IMR-90 (cell line): ENCODE results near the gene IL15RA. TPM values are rescaled to one million over a fixed set of nuclear protein-coding genes. Genes with fewer than 3 reads are reported as not detected.
A peak's percentile ranks its signal among the peaks of the same experiment; 100 is the strongest.

ENCODE experiments used
- ATAC-seq: fragments of 200-7000 bp; cut with Tn5 transposase; 2 replicates; pipeline ENCODE4 v1.9.1; 2020; ENCODE audit warnings: low read depth, mild to moderate bottlenecking, moderate library complexity
- BruUV-seq: library from RNA; stranded (reverse); fragments of 400-500 nt; replicated peaks from 2 replicates; lab custom pipeline; 2021; lab: Mats Ljungman, UMichigan
- CTCF ChIA-PET: fragments of 300-600 bp; formaldehyde crosslinking; extraction: SDS; loops from one replicate; lab custom pipeline; 2021; ENCODE audit warnings: antibody characterized with exemption; lab: Yijun Ruan, JAX
- POLR2A ChIA-PET: fragments of 300-600 bp; sonication (Branson Sonifier 250); formaldehyde crosslinking; loops from one replicate; lab custom pipeline; 2022; ENCODE audit warnings: antibody characterized with exemption; ENCODE audit not compliant: unreplicated experiment; lab: Charles Lee
- DNase-seq: peaks from one replicate; pipeline ENCODE4 v3.0.0; 2013
- H2AFZ ChIP-seq: replicated peaks from 2 replicates; pipeline ENCODE3; 2013; ENCODE audit warnings: low read length, mild to moderate bottlenecking; ENCODE audit not compliant: poor library complexity
- H2AK5ac ChIP-seq: 2 replicates; pipeline ENCODE4 v1.6.1; 2013; ENCODE audit warnings: low read depth, low read length, inconsistent platforms
- H2AK9ac ChIP-seq: replicated peaks from 2 replicates; pipeline ENCODE3; 2013; ENCODE audit warnings: mild to moderate bottlenecking, low read depth, low read length, moderate library complexity; ENCODE audit not compliant: poor library complexity
- H2BK120ac ChIP-seq: 2 replicates; pipeline ENCODE4 v1.6.1; 2013; ENCODE audit warnings: low read depth, low read length, inconsistent platforms
- H2BK15ac ChIP-seq: 3 replicates; pipeline ENCODE4 v1.6.1; 2013; ENCODE audit warnings: low read depth, low read length, inconsistent platforms
- H2BK20ac ChIP-seq: 2 replicates; pipeline ENCODE4 v1.6.1; 2013; ENCODE audit warnings: low read depth, mild to moderate bottlenecking, inconsistent platforms, low read length, moderate library complexity
- H2BK5ac ChIP-seq: 2 replicates; pipeline ENCODE4 v1.6.1; 2013; ENCODE audit warnings: mild to moderate bottlenecking, low read depth, low read length, inconsistent platforms; ENCODE audit not compliant: poor library complexity, severe bottlenecking
- H3K14ac ChIP-seq: replicated peaks from 2 replicates; pipeline ENCODE4 v1.6.1; 2013; ENCODE audit warnings: low read depth, low read length, inconsistent platforms
- H3K18ac ChIP-seq: 2 replicates; pipeline ENCODE4 v1.6.1; 2013; ENCODE audit warnings: low read depth, low read length, control low read depth
- H3K23ac ChIP-seq: 2 replicates; pipeline ENCODE4 v1.6.1; 2013; ENCODE audit warnings: low read depth, low read length, inconsistent platforms
- H3K27ac ChIP-seq: 2 replicates; pipeline ENCODE4 v1.5.1; 2013; ENCODE audit warnings: mild to moderate bottlenecking, control low read depth, low read length; ENCODE audit not compliant: insufficient read depth
- H3K27me3 ChIP-seq: 2 replicates; pipeline ENCODE4 v1.6.1; 2013; ENCODE audit warnings: low read length; ENCODE audit not compliant: control insufficient read depth, insufficient read depth
- H3K36me3 ChIP-seq: 2 replicates; pipeline ENCODE4 v1.6.1; 2013; ENCODE audit warnings: low read length, mixed read lengths; ENCODE audit not compliant: control insufficient read depth, insufficient read depth
- H3K4ac ChIP-seq: 2 replicates; pipeline ENCODE4 v1.6.1; 2013; ENCODE audit warnings: low read depth, low read length, inconsistent platforms
- H3K4me1 ChIP-seq: 2 replicates; pipeline ENCODE4 v1.6.1; 2013; ENCODE audit warnings: low read length, mixed read lengths; ENCODE audit not compliant: control insufficient read depth, insufficient read depth
- H3K4me2 ChIP-seq: 2 replicates; pipeline ENCODE4 v1.6.1; 2013; ENCODE audit warnings: low read depth, mild to moderate bottlenecking, control low read depth, low read length, moderate library complexity
- H3K4me3 ChIP-seq: 2 replicates; pipeline ENCODE4 v1.5.1; 2013; ENCODE audit warnings: low read depth, mild to moderate bottlenecking, control low read depth, low read length, moderate library complexity; ENCODE audit not compliant: insufficient read depth
- H3K56ac ChIP-seq: 2 replicates; pipeline ENCODE4 v1.6.1; 2013; ENCODE audit warnings: low read length, inconsistent platforms; ENCODE audit not compliant: insufficient read depth; ENCODE audit errors: extremely low read depth
- H3K79me1 ChIP-seq, 2 experiments: 2 replicates each; pipeline ENCODE4 v1.6.1; 2013; ENCODE audit warnings: low read length in 2 of 2, inconsistent platforms in 1 of 2, low read depth in 1 of 2
- H3K9ac ChIP-seq: 2 replicates; pipeline ENCODE4 v1.6.1; 2013; ENCODE audit warnings: low read depth, low read length, control low read depth
- H3K9me1 ChIP-seq: 2 replicates; pipeline ENCODE4 v1.6.1; 2013; ENCODE audit warnings: low read length, inconsistent platforms; ENCODE audit not compliant: insufficient read depth
- H3K9me3 ChIP-seq: 2 replicates; pipeline ENCODE4 v1.6.1; 2013; ENCODE audit warnings: low read length; ENCODE audit not compliant: control insufficient read depth, insufficient read depth
- H4K20me1 ChIP-seq: 2 replicates; pipeline ENCODE4 v1.6.1; 2013; ENCODE audit warnings: low read length, inconsistent platforms; ENCODE audit not compliant: insufficient read depth
- H4K5ac ChIP-seq: 2 replicates; pipeline ENCODE4 v1.6.1; 2013; ENCODE audit warnings: mild to moderate bottlenecking, low read depth, low read length, control low read depth
- H4K8ac ChIP-seq, 2 experiments: 2 replicates each; pipeline ENCODE4 v1.6.1; 2013; ENCODE audit warnings: low read depth in 2 of 2, low read length in 2 of 2, control low read depth in 1 of 2, inconsistent platforms in 1 of 2
- H4K91ac ChIP-seq: 2 replicates; pipeline ENCODE4 v1.6.1; 2013; ENCODE audit warnings: low read depth, low read length, inconsistent platforms; ENCODE audit not compliant: insufficient read depth
- CEBPB ChIP-seq: IDR thresholded peaks from 2 replicates; pipeline ENCODE4 v1.6.1; 2012; ENCODE audit warnings: low read depth, low read length, improper control_type of control experiment
- SMC3 ChIP-seq: fragments of 150-350 bp; IDR thresholded peaks from 2 replicates; pipeline ENCODE4 v1.6.1; 2016; ENCODE audit warnings: low read depth, mild to moderate bottlenecking, antibody characterized with exemption, low read length, moderate library complexity
- WGBS, 2 experiments: methylation state at CpG; one replicate each; pipeline versions ENCODE4 v1.1.5 to v1.1.7; 2013; ENCODE audit warnings: missing lambda C conversion rate in 2 of 2; ENCODE audit not compliant: insufficient read length in 1 of 2; ENCODE audit errors: extremely low coverage in 2 of 2; 5-methylcytosine and 5-hydroxymethylcytosine counted together
- dilution Hi-C: fragments of 300-500 bp; cut with HindIII; formaldehyde crosslinking; loops from one replicate; pipeline ENCODE4 v1.14.3; 2018; ENCODE audit warnings: low sequenced_read_pairs; ENCODE audit not compliant: unreplicated experiment
- in situ Hi-C: fragments of 300-500 bp; cut with MboI; formaldehyde crosslinking; loops from 3 replicates; pipeline ENCODE4 v1.14.3; 2019; ENCODE audit warnings: low sequenced_read_pairs, inconsistent platforms, mixed read lengths
- intact Hi-C: fragments of 100-400 bp; cut with micrococcal nuclease; formaldehyde crosslinking; loops from 2 replicates; pipeline ENCODE4 v1.10.0; 2022
- polyA plus RNA-seq, 3 experiments: library from polyadenylated mRNA; depleted of rRNA; stranded (reverse); fragments of >200 nt; gene quantifications; 2 replicates each; pipeline ENCODE4 v1.2.3, GENCODE V29; 2012; ENCODE audit warnings: low replicate concordance in 1 of 3
- total RNA-seq: library from RNA; depleted of rRNA; stranded (reverse); fragments of >200 nt; gene quantifications from 2 replicates; pipeline ENCODE4 v1.2.3, GENCODE V29; 2012

Gene IL15RA
- total and polyA plus RNA-seq, 2 of the 4 experiments (the other 2 are of a cell fraction), result 2.0 to 7.6 TPM

DNA sequence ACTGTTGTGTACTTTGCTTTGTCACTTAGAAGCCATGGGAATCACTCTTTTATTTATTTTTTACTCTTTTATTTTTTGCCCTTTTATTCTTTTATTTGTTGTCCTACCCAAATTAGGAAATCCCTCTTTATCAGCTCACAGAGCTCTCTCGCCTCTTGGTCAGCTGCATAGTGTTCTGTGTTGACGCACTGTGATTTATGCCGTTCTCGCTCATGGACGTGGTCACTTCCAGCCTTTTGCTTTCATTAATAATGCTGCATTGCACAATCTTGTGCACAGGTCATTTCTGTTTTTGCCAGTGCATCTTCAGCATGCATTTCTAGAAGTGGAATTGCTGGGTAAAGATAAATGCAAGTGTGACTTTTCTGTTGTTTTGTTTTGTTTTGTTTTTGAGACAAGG, 45.0 kb downstream of the IL15RA start:
- Histone ChIP-seq H2AK9ac (no peak overlapping the region), H2BK15ac (no peak overlapping the region), H3K9me1 (no peaks in the 10 kb centered on the region), H2BK20ac (no peak overlapping the region), H3K36me3 (peaks cover 63% of the 10 kb centered on the region), H2BK5ac (no peak overlapping the region), H3K4me2 (no peak overlapping the region), H3K4me3 (no peak overlapping the region), H3K23ac (no peak overlapping the region), H2AFZ (no peak overlapping the region), H4K8ac (no peak overlapping the region), H3K27me3 (no peaks in the 10 kb centered on the region), H3K14ac (no peak overlapping the region), H3K4me1 (peaks cover 7% of the 10 kb centered on the region), H3K18ac (no peak overlapping the region), H3K56ac (no peak overlapping the region), H3K27ac (no peak overlapping the region), H3K9ac (no peak overlapping the region), H4K91ac (no peak overlapping the region), H2AK5ac (no peak overlapping the region), H3K4ac (no peak overlapping the region), H2BK120ac (no peak overlapping the region), H4K20me1 (no peaks in the 10 kb centered on the region; the same call in 1 of the 2 replicates), H3K79me1 (peaks cover 14 to 29% of the 10 kb centered on the region in 2 experiments), H3K9me3 (no peaks in the 10 kb centered on the region), H4K5ac (no peak overlapping the region)
- intact Hi-C loops (no loop called here), dilution Hi-C loops (no loop called here), in situ Hi-C loops (no loop called here)
- ATAC-seq (no peak), DNase-seq (no peak)
- TF ChIP-seq SMC3, result no peak
- TF ChIP-seq CEBPB, result peak; percentile 63
- WGBS, 2 experiments, result 97% methylated on average over 4 of the region's 5 CpGs; no CpG with 5 or more reads in 1 of the 2 experiments
- ChIA-PET POLR2A (no interaction called here), CTCF (no interaction called here)
- no TSS peak for BruUV-seq
